GM12872 (cell line): Measurements from ENCODE around the gene RC3H1.

ENCODE experiments used
- CTCF ChIP-seq: IDR thresholded peaks from 3 replicates; pipeline ENCODE4 v1.5.1; 2011; ENCODE audit warnings: low read depth, mild to moderate bottlenecking, low read length, moderate library complexity; ENCODE audit not compliant: insufficient read depth

The RC3H1 gene

GRCh38 chr1:173887627-173888026 is 134.5 kb downstream of the RC3H1 start:
- TF ChIP-seq CTCF: no peak

DNA sequence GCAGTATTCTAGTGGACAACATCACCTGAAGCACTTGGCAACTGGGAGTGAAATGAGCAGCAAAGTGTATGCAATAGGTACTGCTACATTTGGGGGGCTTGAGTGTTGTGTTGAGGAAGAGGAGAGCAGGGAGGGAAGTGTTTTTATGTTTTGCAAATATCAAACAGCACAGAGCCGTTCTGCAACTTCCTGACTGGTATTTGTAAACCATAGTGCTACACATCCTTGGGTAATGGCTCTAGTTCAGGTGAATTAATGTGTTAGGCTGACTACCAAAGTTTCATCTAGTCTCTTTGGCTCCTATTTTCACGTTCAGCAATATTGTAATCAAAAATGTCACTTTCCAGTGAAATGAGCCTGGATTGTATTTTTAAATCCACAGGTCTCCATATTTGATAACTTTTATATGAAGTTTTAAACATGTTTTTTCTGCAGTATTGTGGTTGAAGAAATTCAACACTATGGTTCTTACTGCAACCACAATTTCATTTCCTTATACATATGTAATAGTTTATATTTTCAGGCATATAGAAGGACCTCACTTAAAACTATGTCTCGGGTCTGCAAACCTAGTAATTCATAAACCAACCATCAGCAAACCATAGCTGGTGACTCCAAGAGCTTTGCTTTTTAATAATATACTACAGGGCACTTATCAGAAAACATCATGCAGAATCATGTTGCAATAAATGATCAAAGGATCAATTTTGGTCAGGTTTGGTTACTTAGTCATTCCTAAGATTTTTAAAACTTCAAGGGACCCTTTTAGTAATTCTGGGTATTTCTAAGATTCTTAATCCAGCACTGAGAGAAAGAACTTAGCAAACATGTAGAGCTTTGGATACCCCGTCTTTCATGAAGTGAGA is 135.2 kb downstream of the RC3H1 start:
- TF ChIP-seq CTCF: no peak

GRCh38 chr1:173884701-173885100 is 137.5 kb downstream of the RC3H1 start:
- TF ChIP-seq CTCF: no peak
